HEK293T (cell line): ENCODE data around the gene LYVE1.

ENCODE experiments used
- CTCF ChIA-PET: fragments of 350-600 bp; formaldehyde crosslinking; extraction: SDS; loops from one replicate; lab custom pipeline; 2021; ENCODE audit warnings: antibody characterized with exemption, inconsistent platforms; lab: Yijun Ruan, JAX
- POLR2A ChIA-PET: fragments of 350-600 bp; formaldehyde crosslinking; extraction: SDS; loops from one replicate; lab custom pipeline; 2020; ENCODE audit warnings: antibody characterized with exemption, inconsistent platforms; lab: Yijun Ruan, JAX
- DNase-seq: peaks from one replicate; pipeline ENCODE4 v3.0.0; 2012; ENCODE audit warnings: mixed read lengths; ENCODE audit errors: extremely low spot score
- ARNT ChIP-seq: fragments of 450-650 bp; IDR thresholded peaks from 2 replicates; pipeline ENCODE4 v1.6.1; 2017; ENCODE audit warnings: mild to moderate bottlenecking
- CTBP1 ChIP-seq: fragments of 450-650 bp; IDR thresholded peaks from 2 replicates; pipeline ENCODE4 v1.6.1; 2016; ENCODE audit warnings: borderline replicate concordance
- ELF4 ChIP-seq: fragments of 450-650 bp; IDR thresholded peaks from 2 replicates; pipeline ENCODE4 v1.6.1; 2017; ENCODE audit warnings: antibody characterized with exemption
- FOXK2 ChIP-seq: fragments of 450-650 bp; IDR thresholded peaks from 2 replicates; pipeline ENCODE4 v1.6.1; 2016; ENCODE audit warnings: mild to moderate bottlenecking
- FOXM1 ChIP-seq: fragments of 450-650 bp; IDR thresholded peaks from 2 replicates; pipeline ENCODE4 v1.6.1; 2017; ENCODE audit warnings: mild to moderate bottlenecking, borderline replicate concordance
- L3MBTL2 ChIP-seq: fragments of 450-650 bp; conservative IDR thresholded peaks from 2 replicates; pipeline ENCODE4 v1.6.1; 2016; ENCODE audit warnings: mild to moderate bottlenecking
- LEF1 ChIP-seq: fragments of 450-650 bp; IDR thresholded peaks from 2 replicates; pipeline ENCODE4 v1.6.1; 2017; ENCODE audit warnings: mild to moderate bottlenecking, borderline replicate concordance
- NFRKB ChIP-seq: fragments of 450-650 bp; IDR thresholded peaks from 2 replicates; pipeline ENCODE4 v1.6.1; 2016; ENCODE audit warnings: mild to moderate bottlenecking, moderate library complexity
- PKNOX1 ChIP-seq: fragments of 450-650 bp; IDR thresholded peaks from 2 replicates; pipeline ENCODE4 v1.6.1; 2016
- SP1 ChIP-seq: fragments of 450-650 bp; IDR thresholded peaks from 2 replicates; pipeline ENCODE4 v1.6.1; 2017
- SUZ12 ChIP-seq: fragments of 450-650 bp; IDR thresholded peaks from 2 replicates; pipeline ENCODE4 v1.6.1; 2016; ENCODE audit warnings: mild to moderate bottlenecking
- TARDBP ChIP-seq: fragments of 450-650 bp; IDR thresholded peaks from 2 replicates; pipeline ENCODE4 v1.6.1; 2016
- ZNF384 ChIP-seq: fragments of 450-650 bp; IDR thresholded peaks from 2 replicates; pipeline ENCODE4 v1.6.1; 2016

LYVE1 gene

GRCh38 chr11:10514709-10515108 is 53.8 kb downstream of the LYVE1 start:
- ChIA-PET POLR2A (no interaction called here), CTCF (no interaction called here)
- no peak for TF ChIP-seq ELF4
- TF ChIP-seq FOXK2: no peak
- no peak for TF ChIP-seq TARDBP
- no peak for TF ChIP-seq SP1
- TF ChIP-seq PKNOX1: no peak
- TF ChIP-seq CTBP1: no peak
- no peak for TF ChIP-seq NFRKB
- no peak for TF ChIP-seq ARNT
- TF ChIP-seq LEF1: no peak
- no peak for TF ChIP-seq ZNF384
- DNase-seq: no peak

DNA sequence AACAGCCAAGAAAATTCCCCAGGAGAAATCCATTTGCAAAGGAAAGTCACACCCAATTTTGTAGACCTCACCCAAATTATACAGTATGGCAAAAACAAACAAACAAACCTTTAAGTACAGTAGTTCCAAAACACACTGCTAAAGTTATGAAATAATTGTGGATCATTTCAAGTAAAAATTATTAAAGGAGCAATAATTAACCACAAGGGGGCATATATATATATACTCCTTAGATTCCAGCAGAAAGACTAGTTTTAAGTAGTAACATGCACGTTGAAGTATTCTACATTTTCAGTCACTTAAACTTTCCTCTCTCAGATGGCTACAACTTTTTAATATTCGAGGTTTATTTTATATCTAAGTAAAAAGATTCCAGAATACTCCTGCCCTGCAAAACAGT is 54.3 kb downstream of the LYVE1 start:
- POLR2A ChIA-PET: no interaction called here
- CTCF ChIA-PET: no interaction called here
- DNase-seq: no peak
- TF ChIP-seq FOXM1: no peak

GRCh38 chr11:10511181-10511621 is 57.3 kb downstream of the LYVE1 start:
- no peak for DNase-seq
- ChIA-PET POLR2A (no interaction called here), CTCF (no interaction called here)
- TF ChIP-seq L3MBTL2: no peak
- TF ChIP-seq ARNT: no peak
- no peak for TF ChIP-seq SUZ12
- no peak for TF ChIP-seq CTBP1
- no peak for TF ChIP-seq SP1
- no peak for TF ChIP-seq ZNF384
